ENCODE results near the gene FST.

GRCh38 chr5:53476019-53476418, 4.4 kb upstream of the FST start:
- TF ChIP-seq CTCF (IDR thresholded peaks at IDR 0.05) (no peak), POLR2A (IDR thresholded peaks at IDR 0.05) (no peak)
